Measurements from ENCODE around the gene FGF12.

DNA sequence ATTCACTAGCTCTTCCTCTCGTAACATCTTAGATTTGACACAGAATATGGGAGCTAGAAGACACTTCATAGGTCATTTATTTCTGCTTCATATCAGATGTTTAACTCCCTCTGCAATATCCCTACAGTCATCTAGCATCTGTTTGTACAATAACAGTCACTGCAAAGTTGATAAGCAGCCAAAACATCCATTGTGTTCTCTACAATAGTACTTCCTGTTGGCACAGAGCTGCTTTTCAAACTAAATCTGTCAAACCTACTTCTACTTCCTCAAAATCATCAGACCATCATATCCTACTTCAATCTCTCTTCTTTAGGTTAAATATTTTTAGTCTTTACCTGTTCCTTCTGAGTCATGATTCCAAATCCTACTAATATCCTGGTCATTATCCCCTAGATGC is 233.2 kb downstream of the FGF12 start:
- TF ChIP-seq, protein P1, sequence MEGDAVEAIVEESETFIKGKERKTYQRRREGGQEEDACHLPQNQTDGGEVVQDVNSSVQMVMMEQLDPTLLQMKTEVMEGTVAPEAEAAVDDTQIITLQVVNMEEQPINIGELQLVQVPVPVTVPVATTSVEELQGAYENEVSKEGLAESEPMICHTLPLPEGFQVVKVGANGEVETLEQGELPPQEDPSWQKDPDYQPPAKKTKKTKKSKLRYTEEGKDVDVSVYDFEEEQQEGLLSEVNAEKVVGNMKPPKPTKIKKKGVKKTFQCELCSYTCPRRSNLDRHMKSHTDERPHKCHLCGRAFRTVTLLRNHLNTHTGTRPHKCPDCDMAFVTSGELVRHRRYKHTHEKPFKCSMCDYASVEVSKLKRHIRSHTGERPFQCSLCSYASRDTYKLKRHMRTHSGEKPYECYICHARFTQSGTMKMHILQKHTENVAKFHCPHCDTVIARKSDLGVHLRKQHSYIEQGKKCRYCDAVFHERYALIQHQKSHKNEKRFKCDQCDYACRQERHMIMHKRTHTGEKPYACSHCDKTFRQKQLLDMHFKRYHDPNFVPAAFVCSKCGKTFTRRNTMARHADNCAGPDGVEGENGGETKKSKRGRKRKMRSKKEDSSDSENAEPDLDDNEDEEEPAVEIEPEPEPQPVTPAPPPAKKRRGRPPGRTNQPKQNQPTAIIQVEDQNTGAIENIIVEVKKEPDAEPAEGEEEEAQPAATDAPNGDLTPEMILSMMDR (IDR thresholded peaks at IDR 0.05), result no peak
- TF ChIP-seq POLR2A (IDR thresholded peaks at IDR 0.05), result no peak

Data from tibial nerve (tissue), 3 donors.